ENCODE measurements around the gene GRK3.

GRK3 gene

DNA sequence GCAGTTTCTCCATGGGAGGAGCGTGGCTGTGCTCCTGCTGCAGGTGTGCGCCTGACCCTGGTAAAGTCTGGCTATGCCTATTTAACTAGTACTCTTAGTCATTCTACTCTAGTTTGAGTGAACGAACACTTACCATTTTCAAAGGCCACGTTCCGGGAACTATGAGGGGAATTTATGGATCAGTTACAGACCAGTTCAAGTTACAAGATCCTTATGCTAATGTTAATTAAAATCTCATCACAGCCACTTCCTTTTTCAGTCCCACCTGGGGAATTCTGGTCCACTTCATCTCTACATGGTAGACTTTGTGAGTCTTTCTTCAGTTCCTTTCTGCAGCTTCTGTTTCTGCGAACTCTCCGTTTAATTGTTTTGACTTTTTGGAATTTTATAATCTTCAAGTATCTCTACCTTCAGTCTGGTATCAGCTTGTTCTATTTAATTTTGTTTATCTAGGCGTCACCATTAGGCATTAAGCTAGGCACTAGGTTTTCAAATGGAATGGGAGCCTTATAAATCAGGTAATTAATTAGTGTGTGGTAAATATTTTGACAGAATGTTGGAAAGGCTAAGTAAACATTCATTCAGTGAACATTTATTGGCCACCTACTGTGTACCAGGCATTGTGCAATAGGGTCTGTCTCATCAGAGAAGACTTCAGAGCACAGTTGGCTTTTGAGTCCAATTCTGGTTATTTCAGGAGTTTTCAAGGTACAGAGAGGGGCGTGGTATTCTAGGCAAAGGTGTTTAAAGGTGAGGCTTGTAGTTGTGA is 78.9 kb downstream of the GRK3 start:
- Mint-ChIP-seq H3K4me1 (ENCODE audit: low read depth) (peaks cover 41% of the 10 kb centered on the region), H3K9me3 (no peaks in the 10 kb centered on the region), H3K27me3 (no peaks in the 10 kb centered on the region), H3K4me3 (no peak overlapping the region), H3K36me3 (ENCODE audit: low read depth) (peaks cover 25% of the 10 kb centered on the region), H3K27ac (peak overlapping the region; percentile 6)

DNA sequence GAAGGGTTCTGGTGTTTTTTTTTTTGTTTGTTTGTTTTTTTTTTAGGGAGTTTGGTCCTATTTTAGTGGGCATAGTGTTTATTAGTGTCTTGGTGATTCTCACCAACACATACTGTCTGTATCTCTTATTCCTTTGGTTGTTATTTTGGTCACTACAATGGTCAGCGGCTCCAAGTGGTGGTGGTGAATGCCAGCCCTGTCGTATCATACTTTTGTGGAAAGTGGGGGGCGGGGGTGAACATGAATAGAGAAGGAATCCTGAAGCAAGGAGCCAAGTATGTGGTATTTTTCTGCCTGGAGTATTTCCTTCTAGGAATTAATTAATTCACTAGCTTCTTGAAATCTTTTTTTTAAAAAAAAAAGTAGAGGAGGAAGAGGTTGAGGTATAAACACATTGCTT is 79.6 kb downstream of the GRK3 start:
- H3K27me3 Mint-ChIP-seq: no peaks in the 10 kb centered on the region
- peaks cover 41% of the 10 kb centered on the region for H3K4me1 Mint-ChIP-seq (ENCODE audit: low read depth)
- H3K36me3 Mint-ChIP-seq (ENCODE audit: low read depth): peaks cover 19% of the 10 kb centered on the region
- H3K9me3 Mint-ChIP-seq: no peaks in the 10 kb centered on the region
- H3K4me3 Mint-ChIP-seq: no peak overlapping the region
- H3K27ac Mint-ChIP-seq: no peak overlapping the region

DNA sequence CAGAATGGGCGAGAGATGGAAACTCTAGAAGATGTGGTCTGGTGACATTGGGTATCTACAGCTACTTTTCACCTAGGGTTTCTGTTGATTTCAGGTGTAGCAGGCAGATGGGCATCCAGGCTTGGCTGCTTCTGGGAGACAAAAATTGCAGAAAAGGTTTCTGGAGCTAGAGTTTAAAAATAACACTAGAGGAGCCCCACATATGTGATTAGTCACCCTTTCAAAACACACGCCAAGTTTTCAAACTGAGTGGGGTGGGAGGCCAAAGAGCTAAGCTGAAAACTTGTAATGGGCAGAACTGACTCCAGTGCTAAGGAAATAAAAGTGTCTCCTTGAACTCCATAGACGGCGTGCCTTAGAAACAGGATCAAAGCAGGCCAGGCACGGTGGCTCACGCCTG is 80.8 kb downstream of the GRK3 start:
- H3K36me3 Mint-ChIP-seq (ENCODE audit: low read depth): peaks cover 10% of the 10 kb centered on the region
- H3K4me3 Mint-ChIP-seq: no peak overlapping the region
- H3K27me3 Mint-ChIP-seq: no peaks in the 10 kb centered on the region
- peaks cover 43% of the 10 kb centered on the region for H3K4me1 Mint-ChIP-seq (ENCODE audit: low read depth)
- H3K9me3 Mint-ChIP-seq: no peaks in the 10 kb centered on the region
- H3K27ac Mint-ChIP-seq: no peak overlapping the region

DNA sequence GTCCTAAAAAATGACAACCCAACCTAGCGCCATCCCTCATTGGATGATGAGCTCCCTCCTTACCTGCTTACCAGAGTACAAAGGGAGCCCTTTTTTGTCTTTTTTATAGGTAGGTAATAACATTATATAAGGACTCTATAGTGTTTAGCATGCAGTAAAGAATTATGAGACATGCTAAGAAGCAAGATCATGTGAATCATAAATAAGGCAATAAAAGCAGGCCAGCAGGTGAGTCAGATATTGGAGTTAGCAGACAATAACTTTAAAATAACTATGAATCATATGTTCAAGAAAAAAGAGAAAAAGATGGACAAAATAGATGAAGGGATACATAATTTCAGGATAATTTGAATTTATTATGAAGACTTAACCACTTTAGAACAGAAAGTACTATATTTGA is 81.5 kb downstream of the GRK3 start:
- peaks cover 10% of the 10 kb centered on the region for H3K36me3 Mint-ChIP-seq (ENCODE audit: low read depth)
- peak overlapping the region; percentile 70 for H3K27ac Mint-ChIP-seq
- no peaks in the 10 kb centered on the region for H3K27me3 Mint-ChIP-seq
- peaks cover 46% of the 10 kb centered on the region for H3K4me1 Mint-ChIP-seq (ENCODE audit: low read depth)
- no peaks in the 10 kb centered on the region for H3K9me3 Mint-ChIP-seq
- H3K4me3 Mint-ChIP-seq: no peak overlapping the region

DNA sequence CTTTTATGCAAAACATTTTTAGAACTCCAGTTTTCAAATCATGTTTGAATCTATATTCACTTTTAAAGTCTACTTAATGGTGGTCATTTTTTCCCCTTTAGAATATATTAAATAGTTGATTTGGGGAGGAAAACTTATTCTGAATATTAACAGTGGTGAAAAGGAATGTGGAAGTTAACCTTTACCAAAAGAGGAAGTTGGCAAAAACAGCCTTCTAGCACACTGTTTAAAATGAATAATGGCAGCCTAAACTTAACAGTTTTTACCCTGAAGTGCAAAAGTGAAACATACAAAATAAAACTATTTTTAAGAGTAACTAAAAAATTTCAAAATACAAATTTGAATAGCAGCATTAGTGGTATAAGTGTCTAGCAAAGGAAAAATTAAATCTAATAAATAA is 86.4 kb downstream of the GRK3 start:
- Mint-ChIP-seq H3K27ac (no peak overlapping the region), H3K27me3 (no peaks in the 10 kb centered on the region), H3K4me3 (no peak overlapping the region), H3K36me3 (ENCODE audit: low read depth) (no peaks in the 10 kb centered on the region), H3K9me3 (no peaks in the 10 kb centered on the region), H3K4me1 (ENCODE audit: low read depth) (peaks cover 13% of the 10 kb centered on the region)

DNA sequence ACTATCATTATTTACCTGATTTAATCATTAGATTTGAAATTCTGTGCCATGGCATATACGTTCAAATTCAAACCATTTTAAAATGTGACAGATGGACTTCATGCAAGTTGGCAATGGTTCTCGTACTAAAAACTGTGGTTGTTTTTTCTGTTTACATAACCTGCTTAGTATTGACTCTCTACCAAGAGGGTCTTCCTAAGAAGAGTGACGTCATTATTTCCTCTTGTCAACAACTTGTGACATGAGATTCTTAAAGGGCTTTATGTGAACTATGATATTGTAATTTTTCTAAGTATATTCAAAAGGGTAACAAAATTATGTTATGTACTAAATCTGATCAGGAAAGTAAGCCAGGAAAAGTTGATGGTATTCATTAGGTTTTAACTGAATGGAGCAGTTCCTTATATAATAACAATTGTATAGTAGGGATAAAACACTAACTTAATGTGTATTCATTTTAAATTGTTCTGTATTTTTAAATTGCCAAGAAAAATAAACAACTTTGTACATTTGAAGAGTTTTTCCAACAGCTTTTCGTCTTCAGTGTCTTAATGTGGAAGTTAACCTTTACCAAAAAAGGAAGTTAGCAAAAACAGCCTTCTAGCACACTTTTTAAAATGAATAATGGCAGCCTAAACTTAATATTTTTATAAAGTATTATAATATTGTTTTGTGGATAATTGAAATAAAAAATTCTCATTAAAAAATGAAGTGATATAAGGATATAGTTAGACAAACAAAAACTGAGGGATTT is 87.0 kb downstream of the GRK3 start:
- Mint-ChIP-seq H3K36me3 (ENCODE audit: low read depth) (no peaks in the 10 kb centered on the region), H3K4me3 (no peak overlapping the region), H3K27me3 (no peaks in the 10 kb centered on the region), H3K4me1 (ENCODE audit: low read depth) (peaks cover 7% of the 10 kb centered on the region), H3K9me3 (no peaks in the 10 kb centered on the region), H3K27ac (no peak overlapping the region)

DNA sequence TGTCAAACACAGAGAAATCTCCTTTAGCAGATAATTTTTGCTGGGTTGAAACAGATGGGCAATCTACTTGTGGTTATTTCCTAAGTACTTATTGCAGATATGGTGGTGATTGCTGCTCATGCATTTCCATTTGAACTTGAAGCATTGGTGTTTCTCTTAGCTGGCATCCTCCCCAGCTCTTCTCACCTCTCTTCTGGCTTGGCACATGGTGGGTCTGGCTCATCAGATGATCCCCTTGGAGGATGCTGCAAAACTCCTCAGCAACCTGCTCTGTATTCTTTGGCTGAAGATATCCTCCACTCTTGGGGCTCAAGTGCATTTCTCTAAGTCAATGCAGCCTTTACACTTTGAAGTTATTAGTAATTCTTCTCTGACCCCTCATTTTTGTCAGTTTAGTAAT is 90.2 kb downstream of the GRK3 start:
- Mint-ChIP-seq H3K4me1 (ENCODE audit: low read depth) (peaks cover 10% of the 10 kb centered on the region), H3K9me3 (no peaks in the 10 kb centered on the region), H3K36me3 (ENCODE audit: low read depth) (no peaks in the 10 kb centered on the region), H3K27ac (no peak overlapping the region), H3K27me3 (no peaks in the 10 kb centered on the region), H3K4me3 (no peak overlapping the region)

DNA sequence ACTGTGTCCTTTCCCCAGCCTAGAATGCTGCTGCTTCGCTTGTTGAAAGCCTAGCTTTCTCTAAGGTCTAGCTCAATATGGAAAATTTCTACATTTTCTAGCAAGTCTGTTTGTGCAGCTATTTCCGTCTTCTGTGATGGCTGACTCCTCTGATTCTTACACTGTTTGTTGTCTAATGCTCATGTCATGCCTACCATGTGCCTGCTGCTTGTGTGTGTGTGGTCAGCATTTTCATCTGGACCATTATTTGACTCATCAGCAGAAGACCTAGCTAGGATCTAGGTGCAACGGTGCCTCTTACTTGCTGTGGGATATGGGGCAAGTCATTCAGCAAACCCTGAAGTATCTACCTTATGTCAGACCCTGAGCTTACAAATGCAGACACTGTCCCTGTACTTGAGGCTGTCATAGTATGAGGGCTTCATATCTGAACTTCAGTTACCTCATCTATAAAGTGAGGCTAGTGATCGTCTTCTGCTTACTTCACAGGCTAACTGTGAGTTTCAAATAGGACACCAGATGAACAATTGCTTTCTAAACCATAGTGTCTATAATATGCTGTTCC is 91.0 kb downstream of the GRK3 start:
- Mint-ChIP-seq H3K4me3 (no peak overlapping the region), H3K4me1 (ENCODE audit: low read depth) (peaks cover 6% of the 10 kb centered on the region), H3K27ac (no peak overlapping the region), H3K27me3 (no peaks in the 10 kb centered on the region), H3K9me3 (no peaks in the 10 kb centered on the region), H3K36me3 (ENCODE audit: low read depth) (no peaks in the 10 kb centered on the region)

DNA sequence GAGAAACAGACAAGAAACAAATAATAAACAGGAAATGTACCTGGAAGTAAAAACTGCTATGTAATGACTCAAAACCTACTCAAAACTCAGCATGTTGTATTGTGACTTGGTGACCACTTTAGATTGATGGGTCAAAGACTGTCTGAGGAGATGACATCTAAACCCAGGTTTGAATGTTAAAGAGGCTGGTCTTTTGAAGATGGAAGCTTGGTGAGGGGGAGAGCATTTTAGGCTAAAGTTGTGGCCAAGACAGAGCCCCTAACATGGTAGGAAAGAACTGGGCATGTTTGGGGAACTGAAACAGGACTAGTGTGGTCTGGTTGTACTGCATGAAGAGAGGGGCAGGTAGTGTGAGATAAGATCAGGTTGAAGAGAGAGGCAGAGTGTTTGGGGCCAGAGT is 92.2 kb downstream of the GRK3 start:
- Mint-ChIP-seq H3K36me3 (ENCODE audit: low read depth) (no peaks in the 10 kb centered on the region), H3K27me3 (no peaks in the 10 kb centered on the region), H3K4me3 (no peak overlapping the region), H3K9me3 (no peaks in the 10 kb centered on the region), H3K27ac (no peak overlapping the region), H3K4me1 (ENCODE audit: low read depth) (peaks cover 6% of the 10 kb centered on the region)

DNA sequence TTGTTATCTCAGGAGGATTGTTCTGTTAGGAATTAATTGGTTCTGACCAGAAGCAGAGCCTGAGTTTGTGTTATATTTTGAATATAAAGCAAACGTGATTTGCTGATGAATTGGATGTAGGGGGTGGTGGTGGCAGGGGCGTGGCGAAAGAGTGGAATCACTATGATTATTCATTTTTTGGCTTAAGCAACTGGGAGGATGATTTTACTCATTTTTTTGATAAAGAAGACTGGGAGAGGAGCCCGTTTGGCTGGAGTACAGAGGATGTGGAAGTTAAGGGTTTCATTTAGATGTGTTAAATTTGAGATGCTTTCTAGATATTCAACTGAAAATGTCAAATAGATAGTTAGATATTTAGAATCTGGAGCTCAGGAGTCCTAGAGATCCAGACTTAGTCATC is 94.2 kb downstream of the GRK3 start:
- H3K4me3 Mint-ChIP-seq: no peak overlapping the region

DNA sequence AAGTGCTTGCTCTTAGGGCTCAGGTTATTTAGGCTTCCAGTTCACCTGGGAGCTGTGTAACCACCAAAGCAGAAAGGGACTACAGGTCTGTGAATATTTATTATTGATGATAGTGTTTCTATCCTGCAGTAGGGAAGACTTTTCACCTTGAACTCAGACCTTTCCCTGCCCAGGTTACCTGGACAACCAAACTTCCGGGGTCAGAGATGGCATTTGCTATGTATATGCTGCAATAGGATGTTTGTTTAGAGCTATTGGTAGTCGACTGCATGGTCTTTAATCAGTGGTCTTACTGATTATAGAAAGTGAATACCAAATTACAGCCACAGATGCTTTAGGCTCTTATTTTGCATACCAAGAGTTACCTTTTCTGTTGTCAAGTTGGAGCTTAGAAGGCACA is 94.9 kb downstream of the GRK3 start:
- Mint-ChIP-seq H3K36me3 (ENCODE audit: low read depth) (no peaks in the 10 kb centered on the region), H3K4me1 (ENCODE audit: low read depth) (peaks cover 6% of the 10 kb centered on the region), H3K27ac (no peak overlapping the region), H3K27me3 (no peaks in the 10 kb centered on the region), H3K4me3 (no peak overlapping the region), H3K9me3 (no peaks in the 10 kb centered on the region)

More for the DNA sequence above, 94.2 kb downstream of the GRK3 start:
- no peaks in the 10 kb centered on the region for H3K9me3 Mint-ChIP-seq
- no peaks in the 10 kb centered on the region for H3K36me3 Mint-ChIP-seq (ENCODE audit: low read depth)
- H3K27ac Mint-ChIP-seq: no peak overlapping the region
- H3K4me1 Mint-ChIP-seq (ENCODE audit: low read depth): peaks cover 6% of the 10 kb centered on the region
- H3K27me3 Mint-ChIP-seq: no peaks in the 10 kb centered on the region

DNA sequence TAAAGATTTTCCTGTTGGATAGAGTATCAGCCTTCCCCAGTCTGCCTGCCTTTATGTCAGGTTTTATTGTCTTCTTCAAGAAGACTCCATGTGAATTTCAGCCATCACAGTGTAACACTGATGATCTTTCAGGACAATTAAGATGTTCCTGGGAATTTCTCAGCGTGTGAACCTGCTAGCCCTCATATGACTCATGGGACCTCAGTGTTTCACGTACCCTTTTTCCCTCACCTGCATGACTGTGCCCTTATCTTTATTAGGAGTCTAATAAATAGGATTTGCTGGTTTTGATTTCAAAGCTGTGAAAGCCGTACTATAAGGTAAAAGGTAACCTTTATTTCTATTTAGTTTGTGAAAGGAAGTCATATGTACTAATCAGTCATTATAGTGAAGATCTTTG is 95.9 kb downstream of the GRK3 start:
- Mint-ChIP-seq H3K4me3 (no peak overlapping the region), H3K27me3 (no peaks in the 10 kb centered on the region), H3K36me3 (ENCODE audit: low read depth) (no peaks in the 10 kb centered on the region), H3K4me1 (ENCODE audit: low read depth) (peaks cover 6% of the 10 kb centered on the region), H3K9me3 (no peaks in the 10 kb centered on the region), H3K27ac (no peak overlapping the region)

DNA sequence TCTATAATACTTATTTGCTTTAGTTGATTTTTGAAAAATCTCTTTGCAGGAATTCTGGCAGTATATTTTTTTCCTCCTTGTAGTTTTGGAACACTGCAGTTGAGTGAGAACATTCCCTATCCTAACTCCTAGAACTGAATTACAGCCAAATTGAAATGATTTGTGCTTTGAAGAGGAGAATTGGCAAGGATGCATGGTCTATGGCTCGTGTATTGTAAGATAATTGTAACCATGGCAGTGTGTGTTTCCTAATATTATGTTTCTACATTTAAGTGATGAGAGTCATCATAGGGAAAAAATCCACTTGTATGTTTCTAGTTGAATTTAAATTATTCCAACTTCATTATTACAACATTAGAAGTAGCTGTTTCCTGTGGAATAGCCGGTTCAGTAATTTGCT is 96.6 kb downstream of the GRK3 start:
- Mint-ChIP-seq H3K4me1 (ENCODE audit: low read depth) (peaks cover 6% of the 10 kb centered on the region), H3K27me3 (no peaks in the 10 kb centered on the region), H3K4me3 (no peak overlapping the region), H3K36me3 (ENCODE audit: low read depth) (no peaks in the 10 kb centered on the region), H3K27ac (no peak overlapping the region), H3K9me3 (no peaks in the 10 kb centered on the region)

DNA sequence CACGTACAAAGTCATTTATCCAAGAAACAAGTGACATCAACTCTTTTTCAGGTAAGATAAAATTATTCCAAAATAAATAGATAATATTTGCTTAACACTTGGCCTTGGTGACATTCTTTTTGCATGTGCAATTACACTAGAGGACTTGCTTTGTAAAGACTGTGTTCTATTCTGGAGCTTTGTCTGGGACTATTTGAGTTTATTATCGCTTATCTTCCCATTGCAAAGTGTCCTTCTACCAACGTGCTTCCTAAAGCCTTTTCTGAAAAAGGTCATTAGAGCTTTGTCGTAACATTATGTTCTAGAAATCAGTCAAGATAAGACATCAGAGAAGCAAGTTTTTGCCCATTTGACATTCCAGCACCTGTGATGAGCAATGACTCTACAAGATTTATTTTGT is 99.2 kb downstream of the GRK3 start:
- Mint-ChIP-seq H3K27me3 (no peaks in the 10 kb centered on the region), H3K36me3 (ENCODE audit: low read depth) (no peaks in the 10 kb centered on the region), H3K4me1 (ENCODE audit: low read depth) (no peaks in the 10 kb centered on the region), H3K4me3 (no peak overlapping the region), H3K27ac (no peak overlapping the region), H3K9me3 (no peaks in the 10 kb centered on the region)

DNA sequence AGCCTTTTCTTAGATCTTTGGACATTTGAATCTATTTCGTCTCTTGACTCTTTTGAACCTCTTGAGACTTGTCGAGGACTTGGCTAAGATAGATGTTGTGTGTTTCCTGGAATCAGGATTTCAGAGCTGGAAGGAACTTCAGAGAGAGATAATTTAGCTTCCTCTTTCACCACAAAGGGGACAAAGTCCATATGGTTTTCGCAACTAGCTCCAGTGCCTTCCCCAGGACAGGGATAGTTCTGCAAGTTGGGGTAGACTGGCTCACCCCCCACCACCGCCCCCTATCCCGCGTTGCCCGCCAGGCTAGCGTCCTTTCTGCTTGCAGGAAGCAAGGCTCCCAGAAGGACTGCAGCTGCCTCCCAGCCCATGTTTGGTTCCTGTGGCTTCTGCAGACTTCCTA is 101.8 kb downstream of the GRK3 start:
- Mint-ChIP-seq H3K4me3 (no peak overlapping the region), H3K4me1 (ENCODE audit: low read depth) (no peaks in the 10 kb centered on the region), H3K36me3 (ENCODE audit: low read depth) (no peaks in the 10 kb centered on the region), H3K27me3 (no peaks in the 10 kb centered on the region), H3K27ac (no peak overlapping the region), H3K9me3 (no peaks in the 10 kb centered on the region)
